Loucy (cell line): ENCODE results near the gene LAMA5.

Experiments
- CTCF ChIP-seq: fragments of 200-600 bp; sonication (generic); conservative IDR thresholded peaks from 2 replicates; pipeline ENCODE4 v1.5.1; 2014; ENCODE audit warnings: mild to moderate bottlenecking, antibody characterized with exemption, low read length
- EZH2phosphoT487 ChIP-seq: fragments of 200-600 bp; IDR thresholded peaks from 2 replicates; pipeline ENCODE4 v1.6.1; 2018; ENCODE audit warnings: antibody characterized with exemption, mild to moderate bottlenecking, moderate library complexity, borderline replicate concordance

GRCh38 chr20:62288535-62289105 lies 78.5 kb downstream of the LAMA5 start:
- TF ChIP-seq CTCF (no peak), EZH2phosphoT487 (no peak)
